NAMALWA (cell line): ENCODE data around the gene TMEM165.

Source experiments
- DNase-seq: peaks from one replicate; pipeline ENCODE4 v3.0.0-alpha.2; 2015; ENCODE audit warnings: low spot score

TMEM165 gene

GRCh38 chr4:55367084-55367722 is 28.6 kb upstream of the TMEM165 start:
- no peak for DNase-seq

- no peak for DNase-seq
These were observed 25.8 kb upstream of the TMEM165 start for GRCh38 chr4:55369968-55370367.

- no peak for DNase-seq
These were observed 23.5 kb upstream of the TMEM165 start for GRCh38 chr4:55372259-55372658.

- no peak for DNase-seq
These were observed 22.3 kb upstream of the TMEM165 start for GRCh38 chr4:55373461-55373860.

- no peak for DNase-seq
These were observed 19.1 kb upstream of the TMEM165 start for GRCh38 chr4:55376698-55377097.

- no peak for DNase-seq
These were observed 16.9 kb upstream of the TMEM165 start for GRCh38 chr4:55378617-55379467.

- no peak for DNase-seq
These were observed 15.2 kb upstream of the TMEM165 start for GRCh38 chr4:55380576-55380975.

GRCh38 chr4:55381502-55381901 is 14.3 kb upstream of the TMEM165 start:
- DNase-seq: no peak

- DNase-seq: no peak
These were observed 13.2 kb upstream of the TMEM165 start for GRCh38 chr4:55382488-55383003.

GRCh38 chr4:55385201-55385649 is 10.5 kb upstream of the TMEM165 start:
- no peak for DNase-seq

GRCh38 chr4:55386073-55386472 is 9.7 kb upstream of the TMEM165 start:
- DNase-seq: peak; percentile 43

GRCh38 chr4:55386840-55387239 is 8.9 kb upstream of the TMEM165 start:
- no peak for DNase-seq

GRCh38 chr4:55393461-55394320 is 2.1 kb upstream of the TMEM165 start:
- DNase-seq: peak; percentile 39

- no peak for DNase-seq
These were observed 584 bp upstream of the TMEM165 start for GRCh38 chr4:55395218-55395528.

GRCh38 chr4:55396308-55397125 is 760 bp downstream of the TMEM165 start:
- peak; percentile 51 for DNase-seq

- peak; percentile 37 for DNase-seq
These were observed 1.3 kb downstream of the TMEM165 start for GRCh38 chr4:55397126-55397436.

- peak; percentile 28 for DNase-seq
These were observed 2.0 kb downstream of the TMEM165 start for GRCh38 chr4:55397520-55398321.

GRCh38 chr4:55398461-55398860 is 2.7 kb downstream of the TMEM165 start:
- peak; percentile 15 for DNase-seq

GRCh38 chr4:55398966-55399365 is 3.2 kb downstream of the TMEM165 start:
- DNase-seq: peak; percentile 15

GRCh38 chr4:55399581-55399980 is 3.8 kb downstream of the TMEM165 start:
- DNase-seq: no peak

- no peak for DNase-seq
These were observed 9.3 kb downstream of the TMEM165 start for GRCh38 chr4:55405073-55405472.
